Kidney (tissue), 14 donors: ENCODE data around the gene SBNO1. TPM values are rescaled to one million over a fixed set of nuclear protein-coding genes. Genes with fewer than 3 reads are reported as not detected.

Experiments used
- DNase-seq, 5 donors: peaks; one replicate each; pipeline ENCODE4 v3.0.0-alpha.2; 2013 to 2020
- FAIRE-seq: peaks from 2 replicates; lab custom pipeline; 2012; peaks lifted over from hg19 to GRCh38; lab: Jason Lieb, UNC
- H3K27ac ChIP-seq, 2 donors: one replicate each; pipeline ENCODE4 v1.7.0; 2013; ENCODE audit warnings: low read depth in 2 of 2, low read length in 2 of 2, inconsistent platforms in 1 of 2
- H3K27me3 ChIP-seq: one replicate; pipeline ENCODE4 v1.7.1; 2013; ENCODE audit warnings: low read length, inconsistent platforms; ENCODE audit not compliant: control insufficient read depth, insufficient read depth
- H3K36me3 ChIP-seq, 3 donors: one replicate each; pipeline versions ENCODE4 v1.7.0 to v1.7.1; 2013; ENCODE audit warnings: low read length in 3 of 3, control low read depth in 1 of 3, inconsistent platforms in 1 of 3; ENCODE audit not compliant: insufficient read depth in 3 of 3, control insufficient read depth in 2 of 3
- H3K4me1 ChIP-seq, 3 donors: one replicate each; pipeline versions ENCODE4 v1.7.0 to v1.7.1; 2013; ENCODE audit warnings: low read length in 3 of 3, inconsistent platforms in 1 of 3, low read depth in 1 of 3; ENCODE audit not compliant: control insufficient read depth in 2 of 3, insufficient read depth in 2 of 3
- H3K4me3 ChIP-seq, 3 donors: one replicate each; pipeline versions ENCODE4 v1.7.0 to v1.8.1; 2013; ENCODE audit warnings: low read length in 3 of 3, control low read depth in 1 of 3, inconsistent platforms in 1 of 3
- H3K9ac ChIP-seq, 3 donors: one replicate each; pipeline versions ENCODE4 v1.7.0 to v1.7.1; 2013; ENCODE audit warnings: low read length in 3 of 3, control low read depth in 1 of 3, inconsistent platforms in 1 of 3
- H3K9me3 ChIP-seq, 3 donors: one replicate each; pipeline versions ENCODE4 v1.7.0 to v1.7.1; 2013; ENCODE audit warnings: low read length in 3 of 3, control low read depth in 1 of 3, inconsistent platforms in 1 of 3; ENCODE audit not compliant: control insufficient read depth in 2 of 3, insufficient read depth in 1 of 3
- intact Hi-C: fragments of 100-400 bp; cut with DNase I; formaldehyde crosslinking; loops from one replicate; pipeline ENCODE4 v1.11.1; 2022
- polyA plus RNA-seq: library from polyadenylated mRNA; stranded (reverse); fragments of 350-450 nt; fragmentation: Illumina TruSeq; extraction: RNeasy Lipid Tissue Mini Kit (QIAGEN cat#74804); gene quantifications from one replicate; pipeline ENCODE4 v1.2.3, GENCODE V29; 2014; ENCODE audit warnings: low read depth, low replicate concordance; ENCODE audit not compliant: insufficient read depth
- total RNA-seq: library from RNA; stranded (reverse); fragmentation: NEBNext Ultra II Directional; extraction: Animal tissue kit (Norgen Biotek cat#: 25700); gene quantifications from one replicate; pipeline ENCODE4 v1.2.1, GENCODE V29; 2021
- TF ChIP-seq, protein P1 (sequence below): IDR thresholded peaks from 3 replicates; pipeline ENCODE4 v1.5.1; 2012; ENCODE audit warnings: mild to moderate bottlenecking, moderate library complexity, borderline replicate concordance; ENCODE audit not compliant: insufficient read depth; ENCODE audit errors: extremely low read depth
- donor health status: control.
- donor health status: control.
- donor health status: control.
- donor health status: control.
- donor health status: control.
- donor health status: DM: yes; HTN: yes; CAD: no.
- donor health status: Normal renal cell carcinoma (clear cell type).

The SBNO1 gene
- total and polyA plus RNA-seq, 2 donors from 2014 or later = 4.3 to 32.0 TPM

- no peak overlapping the region for H3K4me3 ChIP-seq
- intact Hi-C loops = no loop called here
- no peak overlapping the region for H3K9ac ChIP-seq
- no peak for FAIRE-seq
- H3K9me3 ChIP-seq = no peaks in the 10 kb centered on the region
- TF ChIP-seq, protein P1, sequence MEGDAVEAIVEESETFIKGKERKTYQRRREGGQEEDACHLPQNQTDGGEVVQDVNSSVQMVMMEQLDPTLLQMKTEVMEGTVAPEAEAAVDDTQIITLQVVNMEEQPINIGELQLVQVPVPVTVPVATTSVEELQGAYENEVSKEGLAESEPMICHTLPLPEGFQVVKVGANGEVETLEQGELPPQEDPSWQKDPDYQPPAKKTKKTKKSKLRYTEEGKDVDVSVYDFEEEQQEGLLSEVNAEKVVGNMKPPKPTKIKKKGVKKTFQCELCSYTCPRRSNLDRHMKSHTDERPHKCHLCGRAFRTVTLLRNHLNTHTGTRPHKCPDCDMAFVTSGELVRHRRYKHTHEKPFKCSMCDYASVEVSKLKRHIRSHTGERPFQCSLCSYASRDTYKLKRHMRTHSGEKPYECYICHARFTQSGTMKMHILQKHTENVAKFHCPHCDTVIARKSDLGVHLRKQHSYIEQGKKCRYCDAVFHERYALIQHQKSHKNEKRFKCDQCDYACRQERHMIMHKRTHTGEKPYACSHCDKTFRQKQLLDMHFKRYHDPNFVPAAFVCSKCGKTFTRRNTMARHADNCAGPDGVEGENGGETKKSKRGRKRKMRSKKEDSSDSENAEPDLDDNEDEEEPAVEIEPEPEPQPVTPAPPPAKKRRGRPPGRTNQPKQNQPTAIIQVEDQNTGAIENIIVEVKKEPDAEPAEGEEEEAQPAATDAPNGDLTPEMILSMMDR = no peak
- DNase-seq = peak in 2 of 5 donors; percentile 35 to 94
- H3K36me3 ChIP-seq = peaks cover 4 to 32% (median 29%) of the 10 kb centered on the region in 3 donors
- H3K27me3 ChIP-seq = no peaks in the 10 kb centered on the region
- no peak overlapping the region for H3K27ac ChIP-seq
- peaks cover 0 to 11% (median 4%) of the 10 kb centered on the region in 3 donors for H3K4me1 ChIP-seq
Measured at GRCh38 chr12:123398550-123399254, 34.1 kb upstream of the SBNO1 start.

DNA sequence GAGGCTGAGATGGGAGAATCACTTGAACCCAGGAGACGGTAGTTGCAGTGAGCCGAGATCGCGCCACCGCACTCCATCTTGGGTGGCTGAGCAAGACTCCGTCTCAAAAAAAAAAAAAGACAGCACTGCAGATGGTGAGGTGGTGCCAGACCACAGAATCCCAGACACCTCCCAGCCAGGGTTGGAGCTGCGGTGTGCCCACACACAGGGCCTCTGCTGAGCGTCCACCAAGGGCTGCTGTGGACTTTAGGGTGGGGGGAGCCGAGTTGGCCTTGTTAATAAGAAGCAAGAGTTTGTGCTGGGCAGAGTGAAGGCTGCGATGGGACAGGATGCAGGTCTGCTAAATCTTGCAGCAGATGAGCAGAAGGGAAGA lies 33.5 kb upstream of the SBNO1 start:
- H3K27ac ChIP-seq = no peak overlapping the region
- H3K27me3 ChIP-seq = no peaks in the 10 kb centered on the region
- no peak overlapping the region for H3K9ac ChIP-seq
- H3K9me3 ChIP-seq = no peaks in the 10 kb centered on the region
- intact Hi-C loops = no loop called here
- TF ChIP-seq, protein P1 = no peak
- peaks cover 4 to 27% (median 26%) of the 10 kb centered on the region in 3 donors for H3K36me3 ChIP-seq
- H3K4me1 ChIP-seq = peaks cover 0 to 11% (median 4%) of the 10 kb centered on the region in 3 donors
- DNase-seq (no peak), FAIRE-seq (no peak)
- H3K4me3 ChIP-seq = no peak overlapping the region

GRCh38 chr12:123397400-123397799 lies 32.8 kb upstream of the SBNO1 start:
- TF ChIP-seq, protein P1 = no peak
- DNase-seq = no peak
- FAIRE-seq = no peak
- H3K9me3 ChIP-seq = no peaks in the 10 kb centered on the region
- peaks cover 7 to 23% (median 22%) of the 10 kb centered on the region in 3 donors for H3K36me3 ChIP-seq
- H3K27ac ChIP-seq = no peak overlapping the region
- intact Hi-C loops = no loop called here
- no peak overlapping the region for H3K9ac ChIP-seq
- no peak overlapping the region for H3K4me3 ChIP-seq
- H3K4me1 ChIP-seq = peaks cover 0 to 10% (median 4%) of the 10 kb centered on the region in 3 donors
- H3K27me3 ChIP-seq = no peaks in the 10 kb centered on the region

GRCh38 chr12:123396954-123397353 lies 32.3 kb upstream of the SBNO1 start:
- DNase-seq (no peak), FAIRE-seq (no peak)
- peaks cover 7 to 25% (median 21%) of the 10 kb centered on the region in 3 donors for H3K36me3 ChIP-seq
- no peaks in the 10 kb centered on the region for H3K27me3 ChIP-seq
- H3K9ac ChIP-seq = no peak overlapping the region
- H3K4me1 ChIP-seq = peaks cover 0 to 8% (median 4%) of the 10 kb centered on the region in 3 donors
- intact Hi-C loops = no loop called here
- H3K27ac ChIP-seq = no peak overlapping the region
- no peaks in the 10 kb centered on the region for H3K9me3 ChIP-seq
- H3K4me3 ChIP-seq = no peak overlapping the region
- TF ChIP-seq, protein P1 = no peak
